GM12891 (cell line): Measurements from ENCODE around the gene SLX1A.
"Not testable (repeated sequence)": the region's sequence is repeated elsewhere in the genome, so short reads cannot be mapped to it uniquely, and the experiment has no call there.

Experiments used
- DNase-seq: peaks from one replicate; pipeline ENCODE4 v3.0.0; 2011; ENCODE audit warnings: low spot score; ENCODE audit not compliant: insufficient read length
- FAIRE-seq: peaks from 2 replicates; lab custom pipeline; 2011; peaks lifted over from hg19 to GRCh38; lab: Jason Lieb, UNC

The SLX1A gene

DNA sequence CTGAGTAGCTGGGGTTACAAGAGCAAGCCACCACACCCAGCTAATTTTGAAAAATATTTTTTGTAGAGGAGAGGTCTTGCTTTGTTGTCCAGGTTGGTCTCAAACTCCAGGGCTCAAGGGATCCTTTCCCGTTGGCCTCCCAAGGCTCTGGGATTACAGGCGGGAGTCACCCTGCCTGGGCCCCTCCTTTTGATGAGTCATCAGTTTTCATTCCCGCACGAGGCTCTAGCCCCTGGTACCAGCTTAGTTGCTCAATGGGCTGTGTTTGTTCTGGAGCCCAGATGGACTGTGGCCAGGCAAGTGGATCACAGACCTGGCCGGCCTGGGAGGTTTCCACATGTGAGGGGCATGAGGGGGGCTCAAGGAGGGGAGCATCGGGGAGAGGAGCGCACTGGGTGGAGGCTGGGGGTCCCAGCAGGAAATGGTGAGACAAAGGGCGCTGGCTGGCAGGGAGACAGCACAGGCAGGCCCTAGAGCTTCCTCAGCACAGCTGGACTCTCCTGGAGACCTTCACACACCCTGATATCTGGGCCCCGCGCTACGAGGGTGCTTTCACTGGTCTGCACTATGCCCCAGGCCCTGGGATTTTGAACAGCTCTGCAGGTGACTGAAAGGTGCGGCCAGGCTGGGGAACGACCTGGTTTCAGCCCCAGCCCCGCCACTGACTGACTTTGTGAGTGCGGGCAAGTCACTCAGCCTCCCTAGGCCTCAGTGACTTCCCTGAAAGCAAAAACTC lies 6.1 kb downstream of the SLX1A start:
- FAIRE-seq, DNase-seq: not testable (repeated sequence)

- FAIRE-seq, DNase-seq: not testable (repeated sequence)
These were observed 12.0 kb downstream of the SLX1A start for GRCh38 chr16:30205541-30206236.

- FAIRE-seq, DNase-seq: not testable (repeated sequence)
These were observed 12.6 kb downstream of the SLX1A start for GRCh38 chr16:30206252-30206651.

DNA sequence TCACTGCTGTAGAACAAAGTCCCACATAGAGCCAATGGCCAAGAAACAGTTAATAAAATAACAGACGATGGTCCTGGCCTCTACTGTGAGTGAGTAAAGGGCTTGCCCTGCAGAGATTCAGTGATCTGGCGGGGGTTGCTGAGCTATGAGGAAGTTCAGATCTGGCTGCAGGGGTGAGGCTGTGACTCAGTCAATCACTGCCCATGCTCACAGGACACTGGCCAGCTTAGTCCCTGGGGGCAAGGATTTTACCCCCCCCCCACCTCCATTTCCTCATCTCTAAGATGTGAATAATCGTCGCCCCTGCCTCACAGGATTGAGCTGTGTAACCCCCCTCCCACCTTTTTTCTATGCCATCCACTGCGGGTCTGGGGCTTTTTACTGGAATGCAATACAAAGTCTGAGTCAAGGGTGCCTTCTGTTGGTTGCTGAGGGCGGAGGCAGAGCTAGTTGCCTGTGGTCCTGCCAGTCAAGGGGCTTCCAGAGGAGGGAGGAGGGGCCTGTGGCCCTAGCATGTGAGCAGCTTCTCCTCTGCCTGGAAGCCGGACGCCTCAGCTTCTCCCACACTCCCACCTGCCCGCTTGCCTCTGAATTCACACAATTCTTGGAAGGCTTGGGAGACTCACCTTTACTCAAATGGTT lies 13.5 kb downstream of the SLX1A start:
- FAIRE-seq, DNase-seq: not testable (repeated sequence)

DNA sequence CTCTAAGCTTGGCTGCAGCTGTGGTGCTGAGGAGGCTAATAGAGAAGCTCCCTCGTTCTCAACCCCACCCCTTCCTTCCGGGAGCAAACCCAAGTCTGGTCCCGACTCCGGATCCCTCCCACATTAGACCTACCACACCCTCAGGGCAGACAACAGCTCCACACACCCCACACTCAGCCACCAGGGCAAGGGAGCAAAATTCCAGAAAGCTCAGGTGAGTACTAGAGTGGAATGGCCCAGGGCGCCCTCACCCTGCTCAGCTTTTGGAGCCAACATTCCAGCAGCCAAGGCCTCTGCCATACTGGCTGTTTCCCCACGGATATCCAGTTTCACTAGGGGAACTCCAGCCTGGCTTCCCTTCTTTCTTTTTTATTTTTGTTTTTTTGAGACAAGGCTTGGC lies 15.4 kb downstream of the SLX1A start:
- not testable (repeated sequence) for FAIRE-seq, DNase-seq

DNA sequence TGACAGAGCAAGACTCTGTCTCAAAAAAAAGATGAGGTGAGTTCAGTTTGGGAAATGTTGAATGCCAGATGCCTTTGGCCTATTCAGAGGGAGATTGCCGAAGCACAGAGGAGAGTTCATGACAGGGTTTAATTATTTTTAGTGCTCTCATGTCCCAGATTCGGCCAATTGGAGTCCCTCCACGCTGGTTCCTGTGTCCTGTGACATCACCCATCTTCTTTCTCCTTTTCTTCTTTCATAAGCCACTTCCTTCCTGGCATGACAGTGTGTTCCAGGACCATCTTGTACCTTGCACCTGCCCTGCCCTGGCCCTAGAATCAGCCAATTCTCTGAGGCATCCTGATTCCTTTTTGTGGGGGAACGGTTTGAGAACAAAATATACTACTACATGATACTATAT lies 17.7 kb downstream of the SLX1A start:
- not testable (repeated sequence) for DNase-seq, FAIRE-seq

DNA sequence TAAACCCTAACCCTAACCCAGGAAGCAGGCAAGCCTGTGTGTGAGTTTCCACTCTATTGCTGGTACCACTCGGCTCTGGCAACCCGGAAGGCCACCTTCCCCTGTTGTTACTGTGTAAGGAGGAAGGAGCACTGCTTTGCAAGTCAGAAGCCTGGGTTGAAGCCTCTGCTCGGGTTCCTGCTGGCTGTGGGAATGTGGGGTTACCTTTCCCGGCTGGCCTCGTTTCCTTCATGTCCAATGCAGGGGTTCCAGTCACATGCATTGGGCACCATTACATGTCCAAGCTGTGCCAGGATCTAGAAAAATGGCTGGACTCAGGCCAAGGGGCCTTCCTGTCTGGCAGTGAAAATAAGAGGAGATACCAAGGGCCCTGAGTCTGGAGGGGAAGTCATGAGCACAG lies 23.4 kb downstream of the SLX1A start:
- DNase-seq, FAIRE-seq: not testable (repeated sequence)
